Measurements from ENCODE around the gene PARVB. TPM values are rescaled to one million over a fixed set of nuclear protein-coding genes. Genes with fewer than 3 reads are reported as not detected.
A peak's percentile ranks its signal among the peaks of the same experiment; 100 is the strongest.

The PARVB gene
- total and polyA plus RNA-seq, 2 of the 8 experiments (the other 6 are each of a cell fraction or from before 2014, with no cell fraction given), result 14.5 to 18.6 TPM

DNA sequence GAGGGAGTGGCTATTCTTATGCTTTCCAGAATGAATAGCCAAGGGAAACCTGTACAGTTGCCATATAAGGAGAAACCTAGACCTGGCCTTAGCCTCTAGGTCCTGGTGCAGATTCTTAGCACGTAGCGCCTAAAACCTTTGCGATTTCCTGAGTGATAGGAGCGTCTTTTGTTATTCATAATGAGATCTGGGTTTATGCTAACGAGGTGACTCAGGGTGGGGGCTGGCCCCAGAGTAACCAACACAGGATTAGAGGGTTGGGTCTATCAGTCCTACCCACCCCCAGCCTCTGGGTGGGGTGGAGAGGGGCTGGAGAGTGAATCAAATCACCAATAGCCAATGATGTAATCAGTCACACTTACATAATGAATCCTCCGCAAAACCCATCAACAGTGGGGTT lies 83.2 kb downstream of the PARVB start:
- WGBS, 2 experiments (ENCODE audit: extremely low coverage in 1 of 2, insufficient coverage in 1 of 2, insufficient read length in 1 of 2, insufficient replicate concordance in 2 of 2, low coverage in 1 of 2, low lambda C conversion rate in 2 of 2, missing lambda C conversion rate in 1 of 2), result 26% methylated on average over 6 of the region's 6 CpGs; no CpG with 5 or more reads in 1 of the 2 experiments

More for the DNA sequence above, 83.2 kb downstream of the PARVB start:
- H3K79me2 ChIP-seq (ENCODE audit: control insufficient read depth in 1 of 2, insufficient read depth in 2 of 2, low read length in 2 of 2), result no peaks in the 10 kb centered on the region
- H3K27me3 ChIP-seq (replicated peaks in 1 of 4; ENCODE audit: control insufficient read depth in 3 of 4, extremely low read depth in 1 of 4, insufficient read depth in 3 of 4, low read length in 3 of 4), result no peaks in the 10 kb centered on the region; a peak in 1 of 7 replicates
- ChIA-PET POLR2A (ENCODE audit: partially characterized antibody) (interaction anchor here (0.6 to 1.6 kb wide), 3 partner anchors 39 to 50 kb away, joined by 4 to 6 read pairs (median 5); no protein-coding TSS in a partner anchor), CTCF (ENCODE audit: partially characterized antibody) (interaction anchor here (1.4 kb wide), 1 partner anchor 191 kb away, joined by 4 read pairs; no protein-coding TSS in a partner anchor)
- H4K91ac ChIP-seq (replicated peaks; ENCODE audit: insufficient read length, low read length), result no peak overlapping the region
- H3K9me3 ChIP-seq (ENCODE audit: insufficient read depth in 2 of 2, low read depth in 1 of 2, low read length in 1 of 2), result peaks cover 4 to 7% of the 10 kb centered on the region in 2 experiments
- no peak overlapping the region for H2AK5ac ChIP-seq (ENCODE audit: low read depth, low read length)
- no peak overlapping the region for H3K23ac ChIP-seq (ENCODE audit: insufficient read length)
- no peak overlapping the region for H3K56ac ChIP-seq (replicated peaks; ENCODE audit: insufficient read length, low read depth, low read length)
- H2BK120ac ChIP-seq (replicated peaks; ENCODE audit: low read depth, low read length), result no peak overlapping the region
- peak overlapping the region; percentile 99 for H2BK12ac ChIP-seq (ENCODE audit: low read depth, low read length)
- FAIRE-seq (peak; percentile 50), DNase-seq (ENCODE audit: low read depth in 1 of 2, low spot score in 2 of 2) (peak in 1 of 2 experiments; percentile 46)
- H3K23me2 ChIP-seq (ENCODE audit: low read depth, low read length), result 0 out of 2 replicates have a peak, but pooled peaks cover 2% of the 10 kb centered on the region
- no peaks in the 10 kb centered on the region for H3K36me3 ChIP-seq (ENCODE audit: control insufficient read depth in 2 of 4, insufficient read depth in 4 of 4, low read length in 3 of 4)
- H3K79me1 ChIP-seq (ENCODE audit: low read depth, low read length), result no peaks in the 10 kb centered on the region
- no peak overlapping the region for H2AFZ ChIP-seq (ENCODE audit: low read length)
- H4K20me1 ChIP-seq (replicated peaks in 1 of 2; ENCODE audit: control insufficient read depth in 1 of 2, insufficient read depth in 2 of 2, low read length in 2 of 2), result no peaks in the 10 kb centered on the region
- H2BK15ac ChIP-seq (ENCODE audit: low read length), result no peak overlapping the region
- H3K18ac ChIP-seq (ENCODE audit: extremely low read depth, low read length), result peak overlapping the region; percentile 71; the same call in 1 of the 2 replicates
- peak overlapping the region; percentile 95; the same call in 1 of the 2 replicates for H2BK5ac ChIP-seq (ENCODE audit: low read depth, low read length)
- H4K8ac ChIP-seq (ENCODE audit: extremely low read depth, insufficient read depth, low read length), result peak overlapping the region; percentile 19; the same call in 1 of the 2 replicates
- no peak overlapping the region for H3K4ac ChIP-seq (replicated peaks; ENCODE audit: insufficient read length, low read depth, low read length)
- H2BK20ac ChIP-seq (ENCODE audit: low read length), result no peak overlapping the region
- peak overlapping the region; percentile 35; the same call in 1 of the 2 replicates for H3K27ac ChIP-seq (ENCODE audit: low read depth, low read length)
- no peak overlapping the region for H3K14ac ChIP-seq (ENCODE audit: insufficient read length)
- H3K4me3 ChIP-seq (ENCODE audit: extremely low read depth in 1 of 4, insufficient read depth in 2 of 4, low read depth in 3 of 4, low read length in 4 of 4), result no peak overlapping the region
- peak; percentile 85 for TF ChIP-seq SRF (IDR thresholded peaks at IDR 0.05; ENCODE audit: low read depth, low read length)
- TF ChIP-seq TBP (IDR thresholded peaks at IDR 0.05; ENCODE audit: low read depth, low read length), result no peak
- TF ChIP-seq, protein P1, sequence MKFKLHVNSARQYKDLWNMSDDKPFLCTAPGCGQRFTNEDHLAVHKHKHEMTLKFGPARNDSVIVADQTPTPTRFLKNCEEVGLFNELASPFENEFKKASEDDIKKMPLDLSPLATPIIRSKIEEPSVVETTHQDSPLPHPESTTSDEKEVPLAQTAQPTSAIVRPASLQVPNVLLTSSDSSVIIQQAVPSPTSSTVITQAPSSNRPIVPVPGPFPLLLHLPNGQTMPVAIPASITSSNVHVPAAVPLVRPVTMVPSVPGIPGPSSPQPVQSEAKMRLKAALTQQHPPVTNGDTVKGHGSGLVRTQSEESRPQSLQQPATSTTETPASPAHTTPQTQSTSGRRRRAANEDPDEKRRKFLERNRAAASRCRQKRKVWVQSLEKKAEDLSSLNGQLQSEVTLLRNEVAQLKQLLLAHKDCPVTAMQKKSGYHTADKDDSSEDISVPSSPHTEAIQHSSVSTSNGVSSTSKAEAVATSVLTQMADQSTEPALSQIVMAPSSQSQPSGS (IDR thresholded peaks at IDR 0.05; ENCODE audit: low read length), result peak; percentile 58; the same call in 1 of the 2 replicates
- TF ChIP-seq JUND (IDR thresholded peaks at IDR 0.05; ENCODE audit: low read length), result peak; percentile 73; the same call in 1 of the 2 replicates
- TF ChIP-seq TAF7 (optimal IDR thresholded peaks at IDR 0.05; ENCODE audit: borderline replicate concordance, low read depth, low read length), result no peak
- no peak for TF ChIP-seq RAD21 (IDR thresholded peaks at IDR 0.05 in 1 of 2, conservative IDR thresholded peaks at IDR 0.05 in 1 of 2; ENCODE audit: low read depth in 2 of 2, low read length in 2 of 2)
- peaks cover 8 to 18% (median 14%) of the 10 kb centered on the region in 4 experiments; a peak in 6 of 7 replicates for H3K4me1 ChIP-seq (replicated peaks in 1 of 4; ENCODE audit: control insufficient read depth in 3 of 4, insufficient read depth in 4 of 4, low read length in 3 of 4)
- no peak overlapping the region for H3K9ac ChIP-seq (replicated peaks in 1 of 4; ENCODE audit: extremely low read depth in 1 of 4, low read depth in 3 of 4, low read length in 3 of 4)
- H3K4me2 ChIP-seq (ENCODE audit: insufficient read depth in 1 of 2, low read depth in 2 of 2, low read length in 2 of 2), result peak overlapping the region in 1 of 2 experiments; percentile 43; a peak in 1 of 4 replicates
- H4K5ac ChIP-seq (ENCODE audit: insufficient read length, low read depth, low read length), result no peak overlapping the region
